ENCODE measurements around the gene FKBP4. TPM values are rescaled to one million over a fixed set of nuclear protein-coding genes. Genes with fewer than 3 reads are reported as not detected.

The FKBP4 gene
- total RNA-seq, 1 donor from 2014 or later, result 233 TPM

DNA sequence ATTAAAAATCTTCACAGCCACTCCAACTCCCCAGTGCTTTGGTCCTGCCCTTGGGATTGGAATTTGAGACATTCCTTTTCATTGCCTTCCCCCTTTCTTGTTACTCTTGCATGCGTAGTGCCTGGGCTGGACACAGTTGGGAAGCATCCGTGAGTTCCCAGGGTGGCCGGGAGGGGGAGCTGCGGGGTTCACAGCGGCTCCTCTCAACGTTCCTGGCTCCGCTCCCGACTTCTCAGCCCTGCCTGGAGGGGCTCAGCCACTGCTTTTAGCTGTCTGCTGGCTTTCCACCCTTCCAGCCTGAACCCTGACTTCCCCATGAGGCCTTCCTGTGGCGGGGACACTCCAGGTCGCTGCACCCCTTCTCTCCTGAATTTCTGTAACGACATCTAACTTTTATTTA, 58.9 kb downstream of the FKBP4 start:
- Mint-ChIP-seq H3K27ac (no peak overlapping the region), H3K36me3 (ENCODE audit: low read depth) (peaks cover 10% of the 10 kb centered on the region), H3K4me3 (ENCODE audit: low read depth) (no peak overlapping the region)

More for the DNA sequence above, 58.9 kb downstream of the FKBP4 start:
- Mint-ChIP-seq H3K4me1 (ENCODE audit: low read depth) (peaks cover 1% of the 10 kb centered on the region), H3K27me3 (ENCODE audit: low read depth) (no peaks in the 10 kb centered on the region), H3K9me3 (no peaks in the 10 kb centered on the region)
- intact Hi-C loops (cut with micrococcal nuclease), result loop anchor here (1.0 kb wide), 1 partner anchor 91 kb away; no protein-coding TSS in a partner anchor
- DNase-seq (ENCODE audit: low spot score), result no peak

Other genes with a start within 250 kb of the FKBP4 start
- gene ITFG2, start 17.7 kb downstream of the FKBP4 start, total RNA-seq, result 43.4 and 46.4 TPM in 2 replicates
- gene NRIP2, start 40.1 kb downstream of the FKBP4 start, total RNA-seq, result not detected in 2 replicates
- gene TEX52, start 62.1 kb downstream of the FKBP4 start, total RNA-seq, result not detected in 2 replicates
- 74.8 and 79.3 TPM in 2 replicates for gene FOXM1, start 82.2 kb downstream of the FKBP4 start, total RNA-seq
- gene RHNO1, start 82.3 kb downstream of the FKBP4 start, total RNA-seq, result 46.5 and 51.1 TPM in 2 replicates
- 6.0 and 6.4 TPM in 2 replicates for gene TULP3, start 95.9 kb downstream of the FKBP4 start, total RNA-seq
- 12.7 and 13.7 TPM in 2 replicates for gene TEAD4, start 164.4 kb downstream of the FKBP4 start, total RNA-seq